Type B pancreatic cell (in vitro differentiated cells): ENCODE results near the gene MAPKBP1. TPM values are rescaled to one million over a fixed set of nuclear protein-coding genes. Genes with fewer than 3 reads are reported as not detected.

Source experiments
- DNase-seq: peaks from one replicate; pipeline ENCODE4 v3.0.0; 2021; ENCODE audit warnings: mixed read lengths; ENCODE audit not compliant: unreplicated experiment; ENCODE audit errors: extremely low spot score
- H3K27ac Mint-ChIP-seq: 2 replicates; pipeline ENCODE4 v1.8.0; 2021; ENCODE audit warnings: mild to moderate bottlenecking, mixed read lengths
- H3K27me3 Mint-ChIP-seq: 2 replicates; pipeline ENCODE4 v1.8.0; 2021; ENCODE audit warnings: mixed read lengths
- H3K36me3 Mint-ChIP-seq: 2 replicates; pipeline ENCODE4 v1.8.0; 2021; ENCODE audit warnings: mixed read lengths
- H3K4me1 Mint-ChIP-seq: one replicate; pipeline ENCODE4 v1.8.0; 2021; ENCODE audit warnings: mixed read lengths; ENCODE audit not compliant: unreplicated experiment
- H3K4me3 Mint-ChIP-seq: 2 replicates; pipeline ENCODE4 v1.8.0; 2021; ENCODE audit warnings: mild to moderate bottlenecking, mixed read lengths
- H3K9me3 Mint-ChIP-seq: 2 replicates; pipeline ENCODE4 v1.8.0; 2021; ENCODE audit warnings: mixed read lengths
- CTCF ChIP-seq: fragments of 200-600 bp; sonication (generic); conservative IDR thresholded peaks from 2 replicates; pipeline ENCODE4 v1.5.0; 2021; ENCODE audit warnings: antibody characterized with exemption, mild to moderate bottlenecking
- total RNA-seq: library from RNA; stranded (reverse); gene quantifications from 2 replicates; pipeline ENCODE4 v1.2.1, GENCODE V29; 2021; ENCODE audit warnings: low replicate concordance

Gene MAPKBP1
- total RNA-seq, 1 donor from 2014 or later = 34.8 TPM

- Mint-ChIP-seq H3K36me3 (peaks cover 7% of the 10 kb centered on the region), H3K4me3 (peak overlapping the region; percentile 15), H3K27ac (peak overlapping the region; percentile 23), H3K4me1 (peaks cover 52% of the 10 kb centered on the region), H3K27me3 (no peaks in the 10 kb centered on the region), H3K9me3 (no peaks in the 10 kb centered on the region)
- no peak for DNase-seq
- TF ChIP-seq CTCF = no peak
Measured at GRCh38 chr15:41779662-41780157, 5.4 kb downstream of the MAPKBP1 start.

- no peak overlapping the region for H3K4me3 Mint-ChIP-seq
- H3K9me3 Mint-ChIP-seq = no peaks in the 10 kb centered on the region
- peaks cover 7% of the 10 kb centered on the region for H3K36me3 Mint-ChIP-seq
- peak overlapping the region; percentile 23 for H3K27ac Mint-ChIP-seq
- DNase-seq = no peak
- H3K4me1 Mint-ChIP-seq = peaks cover 47% of the 10 kb centered on the region
- no peaks in the 10 kb centered on the region for H3K27me3 Mint-ChIP-seq
- TF ChIP-seq CTCF = no peak
Measured at GRCh38 chr15:41780266-41780665, 6.0 kb downstream of the MAPKBP1 start.

- H3K4me1 Mint-ChIP-seq = peaks cover 43% of the 10 kb centered on the region
- H3K27me3 Mint-ChIP-seq = no peaks in the 10 kb centered on the region
- no peaks in the 10 kb centered on the region for H3K9me3 Mint-ChIP-seq
Measured at GRCh38 chr15:41780727-41781126, 6.4 kb downstream of the MAPKBP1 start.

GRCh38 chr15:41782371-41783282, 8.3 kb downstream of the MAPKBP1 start:
- TF ChIP-seq CTCF = no peak
- no peak overlapping the region for H3K27ac Mint-ChIP-seq

More at GRCh38 chr15:41780727-41781126, 6.4 kb downstream of the MAPKBP1 start:
- no peak for DNase-seq
- Mint-ChIP-seq H3K36me3 (peaks cover 8% of the 10 kb centered on the region), H3K27ac (no peak overlapping the region), H3K4me3 (no peak overlapping the region)
- no peak for TF ChIP-seq CTCF

GRCh38 chr15:41783296-41783695, 9.0 kb downstream of the MAPKBP1 start:
- no peaks in the 10 kb centered on the region for H3K27me3 Mint-ChIP-seq
- H3K9me3 Mint-ChIP-seq = no peaks in the 10 kb centered on the region
- no peak overlapping the region for H3K27ac Mint-ChIP-seq
- peaks cover 29% of the 10 kb centered on the region for H3K4me1 Mint-ChIP-seq
- no peak for TF ChIP-seq CTCF
- peak overlapping the region; percentile 2 for H3K4me3 Mint-ChIP-seq
- no peak for DNase-seq
- H3K36me3 Mint-ChIP-seq = peaks cover 10% of the 10 kb centered on the region

More at GRCh38 chr15:41782371-41783282, 8.3 kb downstream of the MAPKBP1 start:
- Mint-ChIP-seq H3K36me3 (peaks cover 10% of the 10 kb centered on the region), H3K4me3 (peak overlapping the region; percentile 2), H3K9me3 (no peaks in the 10 kb centered on the region), H3K4me1 (peaks cover 32% of the 10 kb centered on the region), H3K27me3 (no peaks in the 10 kb centered on the region)
- DNase-seq = no peak
